Panc1 (cell line): ENCODE results near the gene CTDP1. TPM values are rescaled to one million over a fixed set of nuclear protein-coding genes. Genes with fewer than 3 reads are reported as not detected.

ENCODE experiments used
- total RNA-seq: library from RNA; stranded (reverse); gene quantifications from one replicate; pipeline ENCODE4 v1.2.1, GENCODE V29; 2021; ENCODE audit not compliant: unreplicated experiment

CTDP1 gene
- total RNA-seq, 1 experiment from 2014 or later = 52.8 TPM

Other genes with a start within 250 kb of the CTDP1 start
- gene KCNG2, start 118.1 kb downstream of the CTDP1 start, total RNA-seq = not detected